DND-41 (cell line): Measurements from ENCODE around the gene FGFBP3.

Experiments
- ATAC-seq: fragments of 200-7000 bp; cut with Tn5 transposase; 3 replicates; pipeline ENCODE4 v1.9.1; 2021; ENCODE audit warnings: low read depth; ENCODE audit not compliant: insufficient read depth
- DNase-seq: peaks from one replicate; pipeline ENCODE4 v3.0.0-alpha.2; 2020
- H2AFZ ChIP-seq: 2 replicates; pipeline ENCODE4 v1.6.0; 2012; ENCODE audit warnings: low read depth, low read length
- H3K27ac ChIP-seq: 2 replicates; pipeline ENCODE4 v1.5.1; 2012; ENCODE audit warnings: low read length, inconsistent platforms
- H3K27me3 ChIP-seq: fragments of 200-600 bp; sonication (generic); 2 replicates; pipeline ENCODE4 v1.6.0; 2012; ENCODE audit warnings: low read length, mild to moderate bottlenecking, inconsistent platforms; ENCODE audit not compliant: insufficient read depth, poor library complexity
- H3K36me3 ChIP-seq: 2 replicates; pipeline ENCODE4 v1.5.1; 2012; ENCODE audit warnings: low read length, inconsistent platforms; ENCODE audit not compliant: insufficient read depth
- H3K4me1 ChIP-seq: 2 replicates; pipeline ENCODE4 v1.5.1; 2012; ENCODE audit warnings: mild to moderate bottlenecking, low read length; ENCODE audit not compliant: insufficient read depth
- H3K4me2 ChIP-seq: 2 replicates; pipeline ENCODE4 v1.6.0; 2012; ENCODE audit warnings: mild to moderate bottlenecking, moderate library complexity, low read length, inconsistent platforms; ENCODE audit not compliant: insufficient read depth
- H3K4me3 ChIP-seq, 2 experiments: fragments of 200-600 bp in 1 of 2; shearing (Covaris generic) in 1 of 2; 2 replicates each; pipeline ENCODE4 v1.5.1; 2012 to 2016; ENCODE audit warnings: inconsistent platforms in 2 of 2, low read length in 2 of 2, mild to moderate bottlenecking in 2 of 2, low read depth in 1 of 2, moderate library complexity in 1 of 2
- H3K79me2 ChIP-seq: 2 replicates; pipeline ENCODE4 v1.6.0; 2012; ENCODE audit warnings: low read length, inconsistent platforms; ENCODE audit not compliant: insufficient read depth
- H3K9ac ChIP-seq: 2 replicates; pipeline ENCODE4 v1.6.0; 2012; ENCODE audit warnings: low read depth, mild to moderate bottlenecking, inconsistent platforms, low read length, moderate library complexity
- H3K9me3 ChIP-seq: 2 replicates; pipeline ENCODE4 v1.5.1; 2012; ENCODE audit warnings: low read length, moderate library complexity, mild to moderate bottlenecking, inconsistent platforms; ENCODE audit not compliant: insufficient read depth, severe bottlenecking
- H4K20me1 ChIP-seq: 2 replicates; pipeline ENCODE4 v1.6.0; 2012; ENCODE audit warnings: low read length; ENCODE audit not compliant: insufficient read depth
- EZH2 ChIP-seq: IDR thresholded peaks from 3 replicates; pipeline ENCODE4 v1.6.1; 2012; ENCODE audit warnings: borderline replicate concordance, low read depth, mild to moderate bottlenecking, moderate library complexity, low read length, inconsistent platforms; ENCODE audit not compliant: severe bottlenecking
- TF ChIP-seq, protein P1 (sequence below): IDR thresholded peaks from 2 replicates; pipeline ENCODE4 v1.5.1; 2012; ENCODE audit warnings: borderline replicate concordance, low read length, moderate library complexity, mild to moderate bottlenecking; ENCODE audit not compliant: poor library complexity, severe bottlenecking; ENCODE audit errors: extremely low read depth

The FGFBP3 gene

GRCh38 chr10:91953600-91954160 is 44.4 kb upstream of the FGFBP3 start:
- no peak overlapping the region for H3K27ac ChIP-seq
- H3K27me3 ChIP-seq = no peaks in the 10 kb centered on the region
- no peaks in the 10 kb centered on the region for H3K4me1 ChIP-seq
- no peaks in the 10 kb centered on the region; the same call in none of the 2 replicates for H4K20me1 ChIP-seq
- TF ChIP-seq, protein P1, sequence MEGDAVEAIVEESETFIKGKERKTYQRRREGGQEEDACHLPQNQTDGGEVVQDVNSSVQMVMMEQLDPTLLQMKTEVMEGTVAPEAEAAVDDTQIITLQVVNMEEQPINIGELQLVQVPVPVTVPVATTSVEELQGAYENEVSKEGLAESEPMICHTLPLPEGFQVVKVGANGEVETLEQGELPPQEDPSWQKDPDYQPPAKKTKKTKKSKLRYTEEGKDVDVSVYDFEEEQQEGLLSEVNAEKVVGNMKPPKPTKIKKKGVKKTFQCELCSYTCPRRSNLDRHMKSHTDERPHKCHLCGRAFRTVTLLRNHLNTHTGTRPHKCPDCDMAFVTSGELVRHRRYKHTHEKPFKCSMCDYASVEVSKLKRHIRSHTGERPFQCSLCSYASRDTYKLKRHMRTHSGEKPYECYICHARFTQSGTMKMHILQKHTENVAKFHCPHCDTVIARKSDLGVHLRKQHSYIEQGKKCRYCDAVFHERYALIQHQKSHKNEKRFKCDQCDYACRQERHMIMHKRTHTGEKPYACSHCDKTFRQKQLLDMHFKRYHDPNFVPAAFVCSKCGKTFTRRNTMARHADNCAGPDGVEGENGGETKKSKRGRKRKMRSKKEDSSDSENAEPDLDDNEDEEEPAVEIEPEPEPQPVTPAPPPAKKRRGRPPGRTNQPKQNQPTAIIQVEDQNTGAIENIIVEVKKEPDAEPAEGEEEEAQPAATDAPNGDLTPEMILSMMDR = no peak
- TF ChIP-seq EZH2 = no peak
- H3K9me3 ChIP-seq = no peaks in the 10 kb centered on the region
- H3K9ac ChIP-seq = no peak overlapping the region
- no peak for DNase-seq
- H3K4me2 ChIP-seq = no peak overlapping the region
- no peak for ATAC-seq
- H3K79me2 ChIP-seq = peaks cover 15% of the 10 kb centered on the region; the same call in 1 of the 2 replicates
- H3K4me3 ChIP-seq = no peak overlapping the region
- no peak overlapping the region for H2AFZ ChIP-seq
- H3K36me3 ChIP-seq = peaks cover 86% of the 10 kb centered on the region

- Histone ChIP-seq H3K9me3 (no peaks in the 10 kb centered on the region), H4K20me1 (peaks cover 7% of the 10 kb centered on the region; the same call in 1 of the 2 replicates), H3K79me2 (peaks cover 62% of the 10 kb centered on the region), H2AFZ (no peak overlapping the region), H3K4me3 (no peak overlapping the region), H3K27ac (no peak overlapping the region), H3K9ac (no peak overlapping the region), H3K27me3 (no peaks in the 10 kb centered on the region), H3K36me3 (peaks cover 60% of the 10 kb centered on the region), H3K4me2 (no peak overlapping the region), H3K4me1 (no peaks in the 10 kb centered on the region)
- DNase-seq (no peak), ATAC-seq (no peak)
- no peak for TF ChIP-seq EZH2
- TF ChIP-seq, protein P1 = no peak
These were observed 35.8 kb upstream of the FGFBP3 start for GRCh38 chr10:91944880-91945630.

- no peaks in the 10 kb centered on the region for H3K4me1 ChIP-seq
- TF ChIP-seq, protein P1 = no peak
- TF ChIP-seq EZH2 = no peak
- H3K9me3 ChIP-seq = no peaks in the 10 kb centered on the region
- peaks cover 18% of the 10 kb centered on the region; the same call in 1 of the 2 replicates for H4K20me1 ChIP-seq
- no peak for ATAC-seq
- H3K36me3 ChIP-seq = peaks cover 77% of the 10 kb centered on the region
- H3K4me3 ChIP-seq = no peak overlapping the region
- no peak overlapping the region for H3K9ac ChIP-seq
- H3K4me2 ChIP-seq = no peak overlapping the region
- H2AFZ ChIP-seq = no peak overlapping the region
- no peaks in the 10 kb centered on the region for H3K27me3 ChIP-seq
- peaks cover 75% of the 10 kb centered on the region for H3K79me2 ChIP-seq
- DNase-seq = no peak
- no peak overlapping the region for H3K27ac ChIP-seq
These were observed 32.1 kb upstream of the FGFBP3 start for GRCh38 chr10:91941426-91941825.
